GM04503 (cell line): Measurements from ENCODE around the gene OR5B17.
"Not testable (repeated sequence)": the region's sequence is repeated elsewhere in the genome, so short reads cannot be mapped to it uniquely, and the experiment has no call there.

Source experiments
- DNase-seq: peaks from one replicate; pipeline ENCODE4 v3.0.0-alpha.2; 2012; ENCODE audit warnings: low read depth

OR5B17 gene

DNA sequence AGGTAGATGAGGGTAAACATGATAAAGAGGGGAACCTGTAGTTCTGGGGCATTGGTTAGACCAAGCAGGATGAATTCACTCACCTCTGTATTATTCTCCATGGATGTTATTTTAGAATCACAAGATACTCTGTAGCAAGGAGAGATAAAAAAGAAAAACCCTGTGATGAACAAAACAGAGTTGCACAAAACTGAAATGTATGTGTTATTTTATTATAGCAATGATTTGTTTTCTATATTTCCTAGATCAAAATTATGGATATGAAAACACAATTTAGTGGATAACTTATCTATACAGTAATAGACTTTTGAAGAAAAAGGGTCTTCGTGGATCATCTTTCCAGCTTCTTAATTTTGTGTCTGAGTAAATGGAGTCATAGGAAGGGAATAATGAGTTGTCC, at the start of gene OR5B17:
Gene OR5B17 (minus strand): TSS at position 101 of the 400 bp plus-strand sequence. CDS start 0 bp downstream, at position 101.
- no peak for DNase-seq

DNA sequence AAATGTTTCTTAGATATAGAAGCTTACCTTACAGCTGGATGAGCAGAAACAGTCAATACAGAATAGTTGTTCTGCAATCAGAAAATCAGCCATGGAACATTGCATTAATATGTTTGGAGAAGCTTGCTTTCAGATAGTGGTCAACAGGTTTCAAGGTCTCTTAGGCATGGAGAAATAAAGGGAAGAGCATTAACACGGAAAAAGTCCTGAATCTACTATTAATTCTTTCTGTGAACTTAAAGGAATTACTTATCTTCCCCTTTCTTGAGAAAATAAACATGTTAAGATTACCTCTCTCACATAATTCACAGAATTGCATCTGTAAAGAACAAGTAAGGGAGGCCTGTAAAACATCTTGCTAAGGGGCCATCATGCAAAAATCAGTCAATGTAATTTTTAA, 47.9 kb upstream of the OR5B17 start, which contains the start of gene OR5B3:
Gene OR5B3 (minus strand): TSS at position 101 of the 400 bp plus-strand sequence. CDS start 3,465 bp downstream, outside the sequence.
- DNase-seq = no peak

DNA sequence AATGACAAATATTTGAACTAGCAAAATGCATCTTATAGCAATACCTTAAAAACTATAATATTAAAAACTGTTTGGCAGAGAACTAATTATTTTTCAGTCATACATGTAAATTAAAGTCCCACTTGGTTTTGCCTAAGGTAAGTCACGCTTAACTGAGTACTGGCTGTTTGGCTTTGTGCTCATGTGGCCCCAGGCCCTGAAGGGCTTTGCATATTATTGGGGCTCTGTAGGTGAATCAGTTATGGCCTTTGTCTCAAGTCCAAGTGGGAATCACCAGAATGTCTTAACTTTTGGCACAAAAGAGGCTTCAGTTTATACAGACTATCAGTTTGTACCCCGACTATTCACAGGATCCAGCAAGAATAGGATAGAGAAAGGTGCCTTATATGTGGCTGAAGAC, 40.8 kb upstream of the OR5B17 start:
- not testable (repeated sequence) for DNase-seq

DNA sequence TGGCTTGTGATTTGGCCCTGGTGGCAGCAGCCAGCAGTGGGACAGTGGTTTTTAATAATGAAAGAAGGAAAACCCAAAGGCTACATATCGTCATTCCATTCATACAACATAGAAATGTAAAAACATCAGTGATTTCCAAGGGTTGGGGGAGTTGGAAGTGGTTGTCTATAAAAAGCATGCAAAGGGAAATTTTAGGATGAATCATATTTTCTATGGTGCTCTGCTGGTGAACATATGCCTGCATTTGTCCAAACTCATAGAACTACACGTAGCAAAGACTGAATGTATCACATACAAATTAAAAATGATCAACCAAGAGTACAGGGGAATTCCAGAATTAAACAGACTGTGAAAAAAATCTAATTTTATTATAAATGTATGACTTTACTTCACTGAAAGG, 36.7 kb upstream of the OR5B17 start:
- DNase-seq = no peak

DNA sequence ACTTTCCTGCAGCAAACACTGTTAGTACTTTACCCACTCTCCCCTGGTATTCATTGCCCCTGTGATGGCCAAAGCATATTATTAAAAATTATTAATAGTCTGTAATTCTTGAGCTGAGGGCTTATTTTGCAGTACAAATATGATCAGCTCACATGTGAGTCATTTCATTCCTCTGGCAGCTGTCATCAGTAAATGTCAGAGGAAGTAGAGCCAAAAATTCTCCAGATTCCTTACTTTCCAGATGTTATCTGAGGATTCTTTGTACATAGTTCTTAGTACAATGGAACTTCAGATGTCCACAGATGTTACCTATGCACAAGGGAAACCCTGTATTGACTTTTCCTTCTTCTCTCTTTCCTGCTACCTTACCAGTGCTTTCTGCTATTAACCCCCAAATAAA, 35.3 kb upstream of the OR5B17 start:
- peak; percentile 47 for DNase-seq

DNA sequence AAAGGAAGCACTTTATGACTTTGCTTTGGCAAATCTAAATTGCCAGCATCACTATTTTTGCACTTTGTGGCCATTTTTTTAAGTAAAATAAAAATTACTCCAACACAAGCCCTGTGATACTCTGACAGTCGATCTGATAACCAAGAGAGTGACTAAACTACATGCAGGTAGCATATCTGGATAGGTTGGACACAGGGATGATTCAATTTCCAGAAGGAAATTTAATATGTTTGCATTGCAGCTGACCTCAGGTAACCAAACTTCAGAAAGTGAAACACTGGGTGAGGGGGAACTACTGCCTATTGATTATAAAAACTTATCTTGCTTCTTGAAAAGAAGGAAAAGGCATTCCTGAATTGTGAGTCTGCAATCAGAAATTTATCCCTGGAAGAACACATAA, 33.9 kb upstream of the OR5B17 start:
- no peak for DNase-seq

DNA sequence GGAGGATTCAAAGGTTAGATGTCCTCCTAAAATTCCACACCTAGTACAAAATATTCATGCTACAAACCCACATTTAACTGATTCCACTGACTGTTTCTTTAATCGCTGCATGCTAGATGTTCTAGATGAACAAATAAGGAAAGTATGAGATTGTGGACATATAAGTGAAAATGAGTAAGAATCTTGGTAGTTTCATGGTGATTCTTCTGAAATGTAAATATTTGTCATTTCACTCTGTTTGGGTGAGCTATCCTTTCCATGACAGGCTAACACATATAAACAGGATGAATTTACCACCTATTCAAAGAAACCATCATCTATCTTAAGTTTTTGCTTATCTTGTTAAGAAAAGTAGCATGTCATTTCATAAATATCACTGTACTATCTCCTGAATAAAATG, 33.0 kb upstream of the OR5B17 start:
- no peak for DNase-seq

DNA sequence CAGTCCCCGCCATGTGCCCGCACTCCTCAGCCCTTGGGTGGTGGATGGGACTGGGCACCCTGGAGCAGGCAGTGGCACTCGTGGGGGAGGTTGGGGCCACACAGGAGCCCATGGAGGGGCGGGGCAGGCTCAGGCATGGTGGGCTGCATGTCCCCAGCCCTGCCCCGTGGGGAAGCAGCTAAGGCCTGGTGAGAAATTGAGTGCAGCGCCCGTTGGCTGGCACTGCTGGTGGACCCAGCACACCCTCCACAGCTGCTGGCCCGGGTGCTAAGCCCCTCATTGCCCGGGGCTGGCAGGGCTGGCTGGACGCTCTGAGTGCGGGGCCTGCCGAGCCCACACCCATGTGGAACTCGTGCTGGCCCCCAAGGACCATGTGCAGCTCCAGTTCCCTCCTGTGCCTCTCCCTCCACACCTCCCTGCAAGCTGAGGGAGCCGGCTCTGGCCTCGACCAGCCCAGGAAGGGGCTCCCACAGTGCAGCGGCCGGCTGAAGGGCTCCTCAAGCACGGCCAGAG, 31.7 kb upstream of the OR5B17 start:
- no peak for DNase-seq

DNA sequence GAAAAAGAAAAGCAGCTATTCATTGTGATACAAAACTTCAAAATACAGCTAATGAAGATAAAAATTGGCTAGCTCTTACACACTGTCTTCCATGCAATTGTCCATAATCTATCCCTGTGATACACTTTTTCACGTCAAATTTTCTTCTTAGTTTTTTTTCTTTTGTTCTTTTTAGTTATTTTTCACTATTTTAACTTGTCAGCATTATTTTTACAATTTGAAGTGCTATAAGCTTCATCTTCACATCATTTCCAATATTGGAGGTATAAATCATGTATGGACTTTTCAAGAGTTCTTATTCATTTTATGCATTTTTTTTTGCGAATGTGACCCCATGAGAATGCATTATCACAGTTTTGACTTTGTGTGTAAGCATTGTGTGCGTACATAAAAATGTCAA, 4.1 kb downstream of the OR5B17 start:
- no peak for DNase-seq

DNA sequence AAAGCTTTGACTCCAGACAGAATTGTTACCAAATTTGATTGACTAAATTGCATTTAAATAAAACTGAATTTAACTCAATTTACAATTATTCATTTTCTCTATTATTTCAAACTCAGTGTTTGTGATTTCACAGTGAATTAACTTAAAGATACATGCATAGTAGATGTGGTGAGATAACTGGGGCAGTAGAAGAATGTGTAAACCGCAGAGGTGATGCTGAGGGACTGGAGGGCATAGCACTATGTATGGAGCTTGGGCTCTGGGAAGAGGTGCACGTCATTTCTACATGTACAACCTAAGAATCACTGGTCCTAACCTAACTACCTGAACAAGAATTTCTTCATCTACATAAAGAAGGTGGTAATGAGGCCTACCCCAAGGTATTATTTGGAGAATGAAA, 13.7 kb downstream of the OR5B17 start:
- no peak for DNase-seq

DNA sequence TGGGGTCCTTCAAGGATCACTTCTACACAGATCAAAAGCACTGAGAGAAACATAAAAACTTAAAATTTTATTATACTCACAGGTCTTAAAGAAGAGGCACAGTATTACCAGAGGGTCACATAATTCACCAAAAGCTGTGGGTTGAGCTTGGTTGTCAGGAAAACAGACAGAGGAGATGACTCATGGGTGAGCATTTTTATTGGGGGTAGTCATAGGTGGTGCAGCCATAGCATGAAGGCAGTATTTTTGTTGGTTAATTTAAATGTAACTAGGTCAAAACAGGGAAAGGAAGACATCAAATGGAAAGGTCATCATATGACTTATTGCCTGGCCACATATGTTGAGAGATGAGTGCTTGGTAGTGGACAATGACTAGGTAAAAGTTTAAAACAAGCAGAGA, 24.2 kb downstream of the OR5B17 start:
- peak; percentile 50 for DNase-seq

DNA sequence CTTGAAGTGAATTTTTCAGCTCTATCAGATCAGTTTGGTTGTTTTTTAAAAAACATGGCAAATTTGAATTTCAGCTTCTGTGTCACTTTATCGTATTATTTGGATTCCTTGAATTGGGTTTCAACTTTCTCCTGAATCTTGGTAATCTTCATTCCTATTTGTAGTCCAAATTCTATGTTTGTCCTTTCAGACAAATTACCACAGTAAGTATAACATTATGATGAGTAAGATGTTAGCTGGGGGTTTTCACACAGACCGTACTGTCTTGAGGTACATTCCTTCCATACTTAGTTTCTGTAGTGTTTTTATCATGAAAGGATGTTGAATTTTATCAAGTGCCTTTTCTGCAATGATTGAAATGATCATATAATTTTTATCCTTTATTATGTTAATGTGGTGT, 28.0 kb downstream of the OR5B17 start:
- DNase-seq = peak; percentile 39

DNA sequence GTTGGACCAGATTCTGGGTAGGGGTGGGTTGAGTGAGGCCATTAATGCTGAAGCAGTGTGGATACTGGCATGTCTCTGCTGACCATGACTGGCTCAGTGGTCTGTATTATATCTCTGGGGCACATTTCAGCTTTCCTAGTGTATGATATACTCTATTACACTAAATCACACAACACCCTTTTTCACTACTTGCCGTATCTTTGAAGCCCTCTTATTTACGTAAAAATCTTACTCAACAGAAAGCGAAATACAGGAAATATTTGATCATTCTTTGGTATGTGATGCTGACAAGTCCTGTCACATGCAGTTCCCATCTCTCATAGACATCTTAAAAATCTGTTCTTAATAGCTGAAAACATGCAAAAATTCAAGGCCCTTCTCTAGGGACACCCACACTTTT, 40.3 kb downstream of the OR5B17 start:
- no peak for DNase-seq

DNA sequence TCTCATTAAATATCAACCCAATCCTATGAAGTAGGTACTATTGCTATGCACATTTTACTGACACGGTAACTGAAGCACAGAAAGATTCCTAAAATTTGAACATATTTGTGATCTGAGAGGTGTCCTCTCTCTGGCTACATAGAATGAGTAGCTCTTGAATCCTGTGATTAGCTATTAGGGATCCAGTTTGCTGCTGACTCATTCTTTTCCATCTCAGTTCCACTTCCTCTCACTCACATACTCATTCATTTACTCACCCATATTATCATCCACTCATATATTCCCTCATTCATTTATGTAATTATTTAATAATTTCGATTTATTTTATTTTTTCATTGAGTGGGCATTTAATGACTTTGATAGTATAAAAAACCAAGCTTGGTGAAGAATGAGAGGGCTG, 42.7 kb downstream of the OR5B17 start:
- DNase-seq = no peak
